ENCODE results near the gene MYO3A.

- TF ChIP-seq CTCF (IDR thresholded peaks at IDR 0.05; ENCODE audit: low read depth, low read length, poor library complexity, severe bottlenecking): no peak
- TF ChIP-seq EZH2phosphoT487 (IDR thresholded peaks at IDR 0.05; ENCODE audit: borderline replicate concordance, low read length): no peak
These were observed 37.6 kb upstream of the MYO3A start for GRCh38 chr10:25896421-25896820.
